Rectal smooth muscle tissue (tissue), 1 donor: ENCODE measurements around the gene TAS2R40.
"Not testable (repeated sequence)": the region's sequence is repeated elsewhere in the genome, so short reads cannot be mapped to it uniquely, and the experiment has no call there.

Experiments
- H3K27ac ChIP-seq: one replicate; pipeline ENCODE4 v1.7.0; 2013; ENCODE audit warnings: low read depth, low read length, inconsistent platforms
- H3K27me3 ChIP-seq: one replicate; pipeline ENCODE4 v1.7.0; 2013; ENCODE audit warnings: low read length; ENCODE audit not compliant: control insufficient read depth, insufficient read depth
- H3K36me3 ChIP-seq: one replicate; pipeline ENCODE4 v1.7.0; 2013; ENCODE audit warnings: low read length; ENCODE audit not compliant: control insufficient read depth, insufficient read depth
- H3K4me1 ChIP-seq: one replicate; pipeline ENCODE4 v1.7.0; 2013; ENCODE audit warnings: low read length; ENCODE audit not compliant: control insufficient read depth, insufficient read depth
- H3K4me3 ChIP-seq: one replicate; pipeline ENCODE4 v1.7.0; 2013; ENCODE audit warnings: low read length
- H3K9ac ChIP-seq: one replicate; pipeline ENCODE4 v1.7.0; 2013; ENCODE audit warnings: low read length

The TAS2R40 gene

GRCh38 chr7:143221737-143222136 is at the start of gene TAS2R40:
TSS of gene TAS2R40 (plus strand) at chr7:143222037. CDS start at chr7:143222079, 42 bp downstream.
- no peaks in the 10 kb centered on the region for H3K4me1 ChIP-seq
- H3K36me3 ChIP-seq = no peaks in the 10 kb centered on the region
- no peaks in the 10 kb centered on the region for H3K27me3 ChIP-seq
- H3K4me3 ChIP-seq = no peak within 1 kb of the TSS
- H3K9ac ChIP-seq = no peak within 1 kb of the TSS
- no peak within 1 kb of the TSS for H3K27ac ChIP-seq

- Histone ChIP-seq H3K4me3 (peak overlapping the region; percentile 15), H3K36me3 (no peaks in the 10 kb centered on the region), H3K9ac (no peak overlapping the region), H3K4me1 (no peaks in the 10 kb centered on the region), H3K27ac (no peak overlapping the region), H3K27me3 (no peaks in the 10 kb centered on the region)
Observed at GRCh38 chr7:143172354-143172753, 49.5 kb upstream of the TAS2R40 start.

- no peak overlapping the region for H3K9ac ChIP-seq
- no peaks in the 10 kb centered on the region for H3K27me3 ChIP-seq
- no peaks in the 10 kb centered on the region for H3K36me3 ChIP-seq
- no peak overlapping the region for H3K27ac ChIP-seq
- no peaks in the 10 kb centered on the region for H3K4me1 ChIP-seq
- H3K4me3 ChIP-seq = no peak overlapping the region
Observed at GRCh38 chr7:143176128-143176527, 45.7 kb upstream of the TAS2R40 start.

- H3K4me1 ChIP-seq = no peaks in the 10 kb centered on the region
- H3K36me3 ChIP-seq = no peaks in the 10 kb centered on the region
- no peak overlapping the region for H3K27ac ChIP-seq
- no peaks in the 10 kb centered on the region for H3K27me3 ChIP-seq
- H3K4me3 ChIP-seq = no peak overlapping the region
- no peak overlapping the region for H3K9ac ChIP-seq
Observed at GRCh38 chr7:143177374-143178119, 44.3 kb upstream of the TAS2R40 start.

- H3K9ac ChIP-seq, H3K4me3 ChIP-seq, H3K27me3 ChIP-seq: not testable (repeated sequence)
Observed at GRCh38 chr7:143180771-143181170, 41.1 kb upstream of the TAS2R40 start.

GRCh38 chr7:143181349-143181748 is 40.5 kb upstream of the TAS2R40 start:
- Histone ChIP-seq H3K9ac (no peak overlapping the region), H3K36me3 (no peaks in the 10 kb centered on the region), H3K27ac (no peak overlapping the region), H3K4me1 (no peaks in the 10 kb centered on the region), H3K4me3 (no peak overlapping the region), H3K27me3 (no peaks in the 10 kb centered on the region)

More at GRCh38 chr7:143180771-143181170, 41.1 kb upstream of the TAS2R40 start:
- not testable (repeated sequence) for H3K36me3 ChIP-seq, H3K4me1 ChIP-seq, H3K27ac ChIP-seq

GRCh38 chr7:143183024-143183423 is 38.8 kb upstream of the TAS2R40 start, which contains the start of gene TAS2R39:
TSS of gene TAS2R39 (plus strand) at chr7:143183419. CDS start at chr7:143183419, 0 bp downstream.
- H3K4me1 ChIP-seq = no peaks in the 10 kb centered on the region
- no peak within 1 kb of the TSS for H3K27ac ChIP-seq
- no peak within 1 kb of the TSS for H3K4me3 ChIP-seq
- H3K36me3 ChIP-seq = no peaks in the 10 kb centered on the region
- no peaks in the 10 kb centered on the region for H3K27me3 ChIP-seq
- no peak within 1 kb of the TSS for H3K9ac ChIP-seq

GRCh38 chr7:143185551-143185950 is 36.3 kb upstream of the TAS2R40 start:
- H3K27me3 ChIP-seq = no peaks in the 10 kb centered on the region
- no peaks in the 10 kb centered on the region for H3K36me3 ChIP-seq
- H3K4me1 ChIP-seq = no peaks in the 10 kb centered on the region
- H3K9ac ChIP-seq = no peak overlapping the region
- H3K27ac ChIP-seq = no peak overlapping the region
- H3K4me3 ChIP-seq = no peak overlapping the region

- Histone ChIP-seq H3K9ac (no peak overlapping the region), H3K27me3 (no peaks in the 10 kb centered on the region), H3K4me3 (no peak overlapping the region), H3K27ac (no peak overlapping the region), H3K36me3 (no peaks in the 10 kb centered on the region), H3K4me1 (no peaks in the 10 kb centered on the region)
Observed at GRCh38 chr7:143188994-143189393, 32.8 kb upstream of the TAS2R40 start.

GRCh38 chr7:143193880-143194279 is 28.0 kb upstream of the TAS2R40 start:
- Histone ChIP-seq H3K27ac (no peak overlapping the region), H3K27me3 (no peaks in the 10 kb centered on the region)

GRCh38 chr7:143199040-143199439 is 22.8 kb upstream of the TAS2R40 start:
- no peaks in the 10 kb centered on the region for H3K4me1 ChIP-seq
- no peaks in the 10 kb centered on the region for H3K36me3 ChIP-seq
- H3K9ac ChIP-seq = no peak overlapping the region
- no peak overlapping the region for H3K4me3 ChIP-seq
- no peak overlapping the region for H3K27ac ChIP-seq
- no peaks in the 10 kb centered on the region for H3K27me3 ChIP-seq

More at GRCh38 chr7:143193880-143194279, 28.0 kb upstream of the TAS2R40 start:
- no peaks in the 10 kb centered on the region for H3K4me1 ChIP-seq
- H3K36me3 ChIP-seq = no peaks in the 10 kb centered on the region
- H3K9ac ChIP-seq = no peak overlapping the region
- H3K4me3 ChIP-seq = no peak overlapping the region

- H3K9ac ChIP-seq = no peak overlapping the region
- no peaks in the 10 kb centered on the region for H3K36me3 ChIP-seq
- H3K27ac ChIP-seq = no peak overlapping the region
- no peaks in the 10 kb centered on the region for H3K4me1 ChIP-seq
- H3K4me3 ChIP-seq = no peak overlapping the region
- no peaks in the 10 kb centered on the region for H3K27me3 ChIP-seq
Observed at GRCh38 chr7:143202161-143202560, 19.7 kb upstream of the TAS2R40 start.

- Histone ChIP-seq H3K27ac (no peak overlapping the region), H3K4me1 (no peaks in the 10 kb centered on the region), H3K4me3 (no peak overlapping the region)
Observed at GRCh38 chr7:143203386-143203785, 18.5 kb upstream of the TAS2R40 start.

More at GRCh38 chr7:143203386-143203785, 18.5 kb upstream of the TAS2R40 start:
- Histone ChIP-seq H3K27me3 (no peaks in the 10 kb centered on the region), H3K9ac (no peak overlapping the region), H3K36me3 (no peaks in the 10 kb centered on the region)
